ENCODE measurements around the gene MTFMT.

The MTFMT gene

DNA sequence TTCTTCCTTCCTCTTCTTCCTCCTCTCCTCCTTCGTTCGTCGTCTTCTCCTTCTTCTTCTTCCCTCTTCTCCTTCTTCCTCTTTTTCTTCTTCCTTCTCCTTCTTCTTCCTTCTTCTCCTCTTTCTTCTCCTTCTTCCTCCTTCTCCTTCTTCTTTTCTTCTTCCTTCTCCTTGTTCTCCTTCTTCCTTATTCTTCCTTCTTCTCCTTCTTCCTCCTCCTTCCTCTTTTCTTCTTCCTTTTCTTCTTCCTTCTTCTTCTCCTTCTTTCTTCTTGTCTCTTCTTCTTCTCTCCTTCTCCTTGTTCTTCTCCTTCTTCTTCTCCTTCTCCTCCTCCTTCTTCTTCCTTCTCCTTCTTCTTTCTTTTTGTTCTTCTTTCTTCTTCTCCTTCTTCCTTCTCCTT lies 75.0 kb downstream of the MTFMT start:
- TF ChIP-seq, protein P1, sequence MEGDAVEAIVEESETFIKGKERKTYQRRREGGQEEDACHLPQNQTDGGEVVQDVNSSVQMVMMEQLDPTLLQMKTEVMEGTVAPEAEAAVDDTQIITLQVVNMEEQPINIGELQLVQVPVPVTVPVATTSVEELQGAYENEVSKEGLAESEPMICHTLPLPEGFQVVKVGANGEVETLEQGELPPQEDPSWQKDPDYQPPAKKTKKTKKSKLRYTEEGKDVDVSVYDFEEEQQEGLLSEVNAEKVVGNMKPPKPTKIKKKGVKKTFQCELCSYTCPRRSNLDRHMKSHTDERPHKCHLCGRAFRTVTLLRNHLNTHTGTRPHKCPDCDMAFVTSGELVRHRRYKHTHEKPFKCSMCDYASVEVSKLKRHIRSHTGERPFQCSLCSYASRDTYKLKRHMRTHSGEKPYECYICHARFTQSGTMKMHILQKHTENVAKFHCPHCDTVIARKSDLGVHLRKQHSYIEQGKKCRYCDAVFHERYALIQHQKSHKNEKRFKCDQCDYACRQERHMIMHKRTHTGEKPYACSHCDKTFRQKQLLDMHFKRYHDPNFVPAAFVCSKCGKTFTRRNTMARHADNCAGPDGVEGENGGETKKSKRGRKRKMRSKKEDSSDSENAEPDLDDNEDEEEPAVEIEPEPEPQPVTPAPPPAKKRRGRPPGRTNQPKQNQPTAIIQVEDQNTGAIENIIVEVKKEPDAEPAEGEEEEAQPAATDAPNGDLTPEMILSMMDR (IDR thresholded peaks at IDR 0.05; ENCODE audit: extremely low read depth, insufficient read depth, missing control alignments), result no peak
- DNase-seq (ENCODE audit: low spot score), result no peak
- in situ Hi-C loops (cut with MboI; ENCODE audit: low pct_unique_long_range_greater_than_20kb, low sequenced_read_pairs, unreplicated experiment), result no loop called here

DNA sequence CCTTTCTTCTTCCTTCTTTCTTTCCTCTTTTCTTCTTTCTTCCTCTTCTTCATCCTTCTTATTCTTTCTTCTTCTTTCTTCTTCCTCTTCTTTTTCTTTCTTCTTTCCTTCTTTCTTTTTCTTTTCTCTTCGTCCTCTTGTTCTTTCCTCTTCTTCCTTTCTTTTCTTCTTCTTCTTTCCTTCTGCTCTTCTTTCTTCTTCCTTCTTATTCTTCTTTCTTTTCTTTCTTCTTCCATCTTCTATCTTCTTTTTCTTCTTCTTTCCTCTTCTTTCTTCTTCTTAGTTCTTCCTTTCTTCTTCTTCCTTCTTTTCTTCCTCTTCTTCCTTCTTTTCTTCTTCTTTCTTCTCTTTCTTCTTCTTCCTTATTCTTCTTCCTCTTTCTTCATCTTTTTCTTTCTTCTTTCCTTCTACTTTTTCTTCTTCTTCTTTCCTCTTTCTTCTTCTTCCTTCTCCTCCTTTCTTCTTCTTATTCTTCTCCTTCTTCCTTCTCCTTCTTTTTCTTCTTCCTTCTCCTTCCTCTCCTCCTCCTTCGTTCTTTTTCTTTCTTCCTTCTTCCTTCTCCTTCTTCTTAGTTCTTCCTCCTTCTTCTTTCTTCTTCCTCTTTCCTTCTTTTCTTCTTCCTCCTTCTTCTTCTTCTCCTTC lies 77.5 kb downstream of the MTFMT start:
- in situ Hi-C loops (cut with MboI; ENCODE audit: low pct_unique_long_range_greater_than_20kb, low sequenced_read_pairs, unreplicated experiment), result no loop called here
- TF ChIP-seq, protein P1 (IDR thresholded peaks at IDR 0.05; ENCODE audit: extremely low read depth, insufficient read depth, missing control alignments), result no peak
- no peak for DNase-seq (ENCODE audit: low spot score)

All from GM13977 (cell line).